ENCODE results near the gene RBP3.

RBP3 gene

DNA sequence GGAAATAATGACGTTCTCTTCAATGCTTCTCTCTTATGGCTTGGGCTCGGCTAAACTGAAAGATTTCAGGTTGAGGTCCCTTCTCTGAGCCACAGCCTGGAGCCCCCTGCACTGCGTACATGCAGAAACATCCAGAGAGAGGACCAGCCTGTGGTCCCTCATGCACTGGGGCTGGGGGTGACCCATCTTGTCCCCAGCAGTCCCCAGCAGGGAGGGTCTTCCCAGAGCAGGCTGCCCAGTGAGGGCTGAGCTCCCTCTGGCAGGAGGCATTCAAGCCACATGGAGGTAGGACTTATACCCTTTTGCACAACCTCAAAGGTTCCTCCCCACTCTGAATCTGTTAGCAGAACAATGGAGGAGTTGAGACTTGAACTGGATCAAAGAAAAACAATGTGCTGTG is 40.8 kb upstream of the RBP3 start:
- H3K27ac ChIP-seq = no peak overlapping the region
- H3K36me3 ChIP-seq (ENCODE audit: control insufficient read depth, insufficient read depth, low read length) = no peaks in the 10 kb centered on the region
- no peak overlapping the region for H3K9ac ChIP-seq
- no peaks in the 10 kb centered on the region for H3K79me2 ChIP-seq
- H3K4me3 ChIP-seq (ENCODE audit: low read depth, low read length) = no peak overlapping the region
- TF ChIP-seq CTCF (IDR thresholded peaks at IDR 0.05) = no peak
- H2AFZ ChIP-seq = no peak overlapping the region
- no peaks in the 10 kb centered on the region for H3K27me3 ChIP-seq (ENCODE audit: control insufficient read depth, insufficient read depth, low read length)
- no peaks in the 10 kb centered on the region for H3K4me1 ChIP-seq
- no peaks in the 10 kb centered on the region for H3K9me3 ChIP-seq (ENCODE audit: control insufficient read depth, low read length)
- H3K4me2 ChIP-seq (ENCODE audit: low read length) = no peak overlapping the region

DNA sequence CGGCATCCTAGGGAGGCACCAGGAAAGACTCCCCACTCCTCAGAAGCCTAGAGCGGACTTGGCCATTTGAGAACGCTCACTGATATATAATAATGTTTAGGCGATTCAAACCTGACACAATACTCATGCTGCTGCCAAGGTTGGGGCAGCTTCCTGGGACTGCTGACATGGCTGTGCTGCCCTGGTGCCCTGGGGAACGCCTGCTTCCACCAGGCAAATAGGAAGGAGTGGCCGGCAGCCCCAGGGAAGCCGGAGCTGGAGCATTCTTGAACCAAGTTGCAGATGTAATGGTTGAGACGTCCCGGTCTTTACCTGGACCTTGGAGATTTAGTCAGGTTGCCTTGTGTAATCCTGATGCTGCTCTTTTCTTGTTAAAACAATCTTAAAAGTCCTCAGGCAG is 39.4 kb upstream of the RBP3 start:
- Histone ChIP-seq H3K4me1 (no peaks in the 10 kb centered on the region), H3K9me3 (ENCODE audit: control insufficient read depth, low read length) (no peaks in the 10 kb centered on the region), H3K79me2 (no peaks in the 10 kb centered on the region), H3K9ac (no peak overlapping the region), H3K27ac (no peak overlapping the region), H3K4me2 (ENCODE audit: low read length) (no peak overlapping the region), H3K4me3 (ENCODE audit: low read depth, low read length) (no peak overlapping the region), H3K27me3 (ENCODE audit: control insufficient read depth, insufficient read depth, low read length) (no peaks in the 10 kb centered on the region), H2AFZ (no peak overlapping the region), H3K36me3 (ENCODE audit: control insufficient read depth, insufficient read depth, low read length) (no peaks in the 10 kb centered on the region)
- no peak for TF ChIP-seq CTCF (IDR thresholded peaks at IDR 0.05)

DNA sequence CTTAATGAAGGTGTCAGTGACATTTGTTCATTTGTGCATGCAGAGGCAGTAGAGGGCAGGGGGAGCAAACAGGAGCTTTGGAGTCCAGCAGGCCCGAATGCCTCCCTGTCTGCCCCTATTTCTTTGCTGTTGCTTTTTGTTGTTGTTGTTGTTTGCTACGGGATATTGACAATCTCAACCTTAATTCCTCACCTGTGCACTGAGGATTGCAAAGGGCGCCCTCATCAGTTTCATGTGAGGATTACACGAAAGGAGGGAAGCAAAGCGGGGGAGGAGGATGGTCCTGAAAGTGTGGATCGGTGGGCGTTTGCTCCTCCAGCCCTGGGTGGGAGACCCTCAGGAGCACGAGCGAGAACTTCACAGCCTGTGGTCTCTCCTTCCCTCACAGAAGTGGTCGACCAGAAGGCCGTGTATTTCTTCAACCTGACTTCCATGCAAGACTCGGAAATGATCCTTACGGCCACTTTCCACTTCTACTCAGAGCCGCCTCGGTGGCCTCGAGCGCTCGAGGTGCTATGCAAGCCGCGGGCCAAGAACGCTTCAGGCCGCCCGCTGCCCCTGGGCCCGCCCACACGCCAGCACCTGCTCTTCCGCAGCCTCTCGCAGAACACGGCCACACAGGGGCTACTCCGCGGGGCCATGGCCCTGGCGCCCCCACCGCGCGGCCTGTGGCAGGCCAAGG is 38.6 kb upstream of the RBP3 start:
- no peak overlapping the region for H3K4me2 ChIP-seq (ENCODE audit: low read length)
- H3K9me3 ChIP-seq (ENCODE audit: control insufficient read depth, low read length) = no peaks in the 10 kb centered on the region
- H3K4me3 ChIP-seq (ENCODE audit: low read depth, low read length) = no peak overlapping the region
- no peak for TF ChIP-seq CTCF (IDR thresholded peaks at IDR 0.05)
- no peak overlapping the region for H3K9ac ChIP-seq
- no peaks in the 10 kb centered on the region for H3K27me3 ChIP-seq (ENCODE audit: control insufficient read depth, insufficient read depth, low read length)
- H3K27ac ChIP-seq = no peak overlapping the region
- H2AFZ ChIP-seq = no peak overlapping the region
- H3K36me3 ChIP-seq (ENCODE audit: control insufficient read depth, insufficient read depth, low read length) = no peaks in the 10 kb centered on the region
- H3K4me1 ChIP-seq = no peaks in the 10 kb centered on the region
- no peaks in the 10 kb centered on the region for H3K79me2 ChIP-seq

GRCh38 chr10:47310090-47310505 is 38.1 kb upstream of the RBP3 start:
- Histone ChIP-seq H3K4me1 (no peaks in the 10 kb centered on the region), H3K79me2 (no peaks in the 10 kb centered on the region), H3K36me3 (ENCODE audit: control insufficient read depth, insufficient read depth, low read length) (no peaks in the 10 kb centered on the region), H3K9me3 (ENCODE audit: control insufficient read depth, low read length) (no peaks in the 10 kb centered on the region), H3K27me3 (ENCODE audit: control insufficient read depth, insufficient read depth, low read length) (no peaks in the 10 kb centered on the region), H3K27ac (no peak overlapping the region), H2AFZ (no peak overlapping the region), H3K9ac (no peak overlapping the region), H3K4me3 (ENCODE audit: low read depth, low read length) (no peak overlapping the region), H3K4me2 (ENCODE audit: low read length) (no peak overlapping the region)
- TF ChIP-seq CTCF (IDR thresholded peaks at IDR 0.05) = no peak
